Measurements from ENCODE around the gene LRRTM1.

LRRTM1 gene, protein sequence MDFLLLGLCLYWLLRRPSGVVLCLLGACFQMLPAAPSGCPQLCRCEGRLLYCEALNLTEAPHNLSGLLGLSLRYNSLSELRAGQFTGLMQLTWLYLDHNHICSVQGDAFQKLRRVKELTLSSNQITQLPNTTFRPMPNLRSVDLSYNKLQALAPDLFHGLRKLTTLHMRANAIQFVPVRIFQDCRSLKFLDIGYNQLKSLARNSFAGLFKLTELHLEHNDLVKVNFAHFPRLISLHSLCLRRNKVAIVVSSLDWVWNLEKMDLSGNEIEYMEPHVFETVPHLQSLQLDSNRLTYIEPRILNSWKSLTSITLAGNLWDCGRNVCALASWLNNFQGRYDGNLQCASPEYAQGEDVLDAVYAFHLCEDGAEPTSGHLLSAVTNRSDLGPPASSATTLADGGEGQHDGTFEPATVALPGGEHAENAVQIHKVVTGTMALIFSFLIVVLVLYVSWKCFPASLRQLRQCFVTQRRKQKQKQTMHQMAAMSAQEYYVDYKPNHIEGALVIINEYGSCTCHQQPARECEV

DNA sequence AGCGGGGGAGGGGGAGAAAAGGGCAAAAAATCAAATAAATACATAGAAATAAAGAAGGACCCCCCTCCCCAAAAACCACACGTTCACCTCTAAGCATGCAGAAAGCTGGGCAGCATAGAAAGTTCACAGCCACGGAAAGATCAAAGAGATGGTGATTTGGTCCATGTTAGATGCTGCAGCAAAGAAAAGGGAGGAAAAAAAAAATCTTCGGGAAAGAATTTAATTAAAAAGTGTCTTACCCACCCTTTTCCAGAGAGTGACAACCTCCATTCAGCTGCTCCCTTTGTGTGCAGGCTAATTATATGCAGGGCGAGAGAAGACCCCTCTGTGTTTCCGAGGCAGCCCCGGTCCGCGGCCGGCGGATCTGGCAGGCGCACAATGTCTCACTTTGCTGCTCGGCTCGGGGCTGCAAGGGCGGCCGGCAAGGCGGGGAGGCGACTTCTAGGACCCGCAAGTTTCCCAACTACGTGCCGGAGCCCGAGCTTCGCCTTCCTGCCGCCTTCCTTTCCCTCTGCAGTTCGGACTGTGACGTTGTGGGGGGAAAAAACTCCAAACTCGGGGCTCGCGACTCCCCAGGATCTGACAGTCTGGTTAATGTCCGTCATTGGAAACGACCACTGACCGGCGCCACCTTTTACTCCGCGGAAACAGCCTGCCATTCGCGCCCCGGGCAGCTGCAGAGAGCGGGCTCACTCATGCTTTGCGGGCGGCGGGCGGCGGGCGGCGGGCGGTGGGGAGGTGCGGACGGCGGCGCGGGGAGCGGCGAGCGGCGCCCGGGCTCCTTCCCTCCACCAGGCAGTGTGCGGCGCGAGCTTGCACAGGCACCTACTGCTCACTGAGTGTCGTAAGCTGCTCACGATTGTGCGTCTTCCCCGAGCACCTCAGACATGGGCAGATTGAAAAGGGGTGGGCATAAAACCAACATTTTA is at the start of gene LRRTM1:
Gene LRRTM1, minus strand, starts transcription at position 844 of the 929 bp plus-strand sequence. CDS start 933 bp downstream, outside the sequence.
- Histone ChIP-seq H3K36me3 (ENCODE audit: insufficient read depth, insufficient read length, low read length) (no peaks in the 10 kb centered on the region), H3K27me3 (ENCODE audit: insufficient read depth, insufficient read length) (peaks cover 38% of the 10 kb centered on the region), H3K4me3 (ENCODE audit: insufficient read length, low read depth) (peak within 1 kb of the TSS; percentile 58), H3K9ac (ENCODE audit: insufficient read length, low read depth) (peak within 1 kb of the TSS; percentile 82), H3K9me3 (ENCODE audit: insufficient read depth, low read length) (no peaks in the 10 kb centered on the region), H3K4me1 (ENCODE audit: insufficient read depth, insufficient read length) (no peaks in the 10 kb centered on the region)
- TF ChIP-seq YY1 (IDR thresholded peaks at IDR 0.05; ENCODE audit: insufficient read depth, insufficient read length), result no peak
- TF ChIP-seq ZNF274 (IDR thresholded peaks at IDR 0.05; ENCODE audit: low read depth, low read length), result no peak
- TF ChIP-seq SUZ12 (IDR thresholded peaks at IDR 0.05; ENCODE audit: extremely low read depth, insufficient read depth, insufficient read length), result no peak
- no peak for DNase-seq (ENCODE audit: low read depth, low spot score)

DNA sequence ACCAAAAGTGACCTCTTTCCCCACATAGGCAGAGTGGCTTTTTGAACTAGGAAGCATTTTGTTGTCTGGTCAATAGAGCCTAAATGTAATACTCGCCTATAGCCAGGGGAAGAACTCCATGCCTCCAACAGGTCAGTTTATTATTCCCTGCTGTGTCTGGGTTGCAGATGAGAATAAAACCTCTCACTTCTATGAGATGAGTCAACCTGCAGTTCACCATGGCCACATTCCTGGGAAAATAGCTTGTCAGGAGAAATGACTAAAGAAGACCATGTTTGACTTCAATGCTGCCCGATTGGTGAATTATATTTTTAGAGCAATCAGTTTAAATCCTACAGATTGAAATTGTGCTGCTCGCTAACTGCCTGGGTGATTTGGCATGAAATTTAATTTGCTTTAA is 46.7 kb upstream of the LRRTM1 start:
- Histone ChIP-seq H3K9me3 (ENCODE audit: insufficient read depth, low read length) (no peaks in the 10 kb centered on the region), H3K36me3 (ENCODE audit: insufficient read depth, insufficient read length, low read length) (no peaks in the 10 kb centered on the region), H3K4me3 (ENCODE audit: insufficient read length, low read depth) (no peak overlapping the region), H3K4me1 (ENCODE audit: insufficient read depth, insufficient read length) (no peaks in the 10 kb centered on the region), H3K27me3 (ENCODE audit: insufficient read depth, insufficient read length) (no peaks in the 10 kb centered on the region), H3K9ac (ENCODE audit: insufficient read length, low read depth) (no peak overlapping the region)
- TF ChIP-seq YY1 (IDR thresholded peaks at IDR 0.05; ENCODE audit: insufficient read depth, insufficient read length), result no peak
- TF ChIP-seq SUZ12 (IDR thresholded peaks at IDR 0.05; ENCODE audit: extremely low read depth, insufficient read depth, insufficient read length), result no peak
- no peak for TF ChIP-seq ZNF274 (IDR thresholded peaks at IDR 0.05; ENCODE audit: low read depth, low read length)
- no peak for DNase-seq (ENCODE audit: low read depth, low spot score)

DNA sequence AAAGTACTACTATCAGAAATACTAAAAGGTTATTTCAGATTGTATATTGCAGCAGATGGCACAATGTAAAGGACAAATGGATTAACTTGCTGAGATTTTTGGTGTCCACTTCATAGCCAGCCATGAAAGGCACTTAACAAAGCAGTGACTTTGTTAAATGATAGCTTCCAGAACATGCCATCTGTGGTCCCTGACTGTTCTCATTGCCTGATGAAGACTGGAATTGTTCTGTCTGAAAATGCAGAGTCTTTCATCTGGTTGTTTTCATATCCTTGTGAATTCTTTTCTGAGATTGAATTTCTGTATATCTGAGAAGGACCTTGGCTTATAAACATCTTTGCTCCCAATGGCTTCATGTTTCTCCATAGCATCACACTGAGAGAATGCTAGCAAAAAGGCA is 44.4 kb upstream of the LRRTM1 start:
- no peak for DNase-seq (ENCODE audit: low read depth, low spot score)
- no peak for TF ChIP-seq YY1 (IDR thresholded peaks at IDR 0.05; ENCODE audit: insufficient read depth, insufficient read length)
- H3K4me3 ChIP-seq (ENCODE audit: insufficient read length, low read depth), result no peak overlapping the region
- no peaks in the 10 kb centered on the region for H3K36me3 ChIP-seq (ENCODE audit: insufficient read depth, insufficient read length, low read length)
- no peaks in the 10 kb centered on the region for H3K9me3 ChIP-seq (ENCODE audit: insufficient read depth, low read length)
- no peaks in the 10 kb centered on the region for H3K4me1 ChIP-seq (ENCODE audit: insufficient read depth, insufficient read length)
- no peak overlapping the region for H3K9ac ChIP-seq (ENCODE audit: insufficient read length, low read depth)
- H3K27me3 ChIP-seq (ENCODE audit: insufficient read depth, insufficient read length), result no peaks in the 10 kb centered on the region

DNA sequence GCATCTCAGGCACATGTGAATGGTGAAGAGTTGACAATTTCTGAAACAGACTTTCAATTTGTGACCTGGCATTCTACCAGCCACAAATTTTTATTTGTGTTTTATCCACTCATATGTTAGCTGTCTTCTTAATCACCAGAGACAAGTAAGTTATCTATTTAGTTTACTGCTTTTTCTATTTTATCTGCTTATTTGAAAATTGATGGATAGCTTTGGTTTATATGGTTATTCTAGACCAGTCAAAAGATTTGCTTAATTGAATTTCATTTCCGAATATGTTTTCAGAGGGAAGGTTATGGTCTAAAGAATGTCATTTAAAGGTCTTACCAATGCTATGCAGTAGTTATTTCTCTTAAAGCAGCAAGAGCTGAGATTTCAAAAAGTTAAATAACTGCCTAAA is 43.5 kb upstream of the LRRTM1 start:
- Histone ChIP-seq H3K9me3 (ENCODE audit: insufficient read depth, low read length) (no peaks in the 10 kb centered on the region), H3K4me3 (ENCODE audit: insufficient read length, low read depth) (no peak overlapping the region), H3K27me3 (ENCODE audit: insufficient read depth, insufficient read length) (no peaks in the 10 kb centered on the region), H3K36me3 (ENCODE audit: insufficient read depth, insufficient read length, low read length) (no peaks in the 10 kb centered on the region), H3K4me1 (ENCODE audit: insufficient read depth, insufficient read length) (no peaks in the 10 kb centered on the region), H3K9ac (ENCODE audit: insufficient read length, low read depth) (no peak overlapping the region)
- DNase-seq (ENCODE audit: low read depth, low spot score), result no peak
- TF ChIP-seq SUZ12 (IDR thresholded peaks at IDR 0.05; ENCODE audit: extremely low read depth, insufficient read depth, insufficient read length) (no peak), ZNF274 (IDR thresholded peaks at IDR 0.05; ENCODE audit: low read depth, low read length) (no peak), YY1 (IDR thresholded peaks at IDR 0.05; ENCODE audit: insufficient read depth, insufficient read length) (no peak)

DNA sequence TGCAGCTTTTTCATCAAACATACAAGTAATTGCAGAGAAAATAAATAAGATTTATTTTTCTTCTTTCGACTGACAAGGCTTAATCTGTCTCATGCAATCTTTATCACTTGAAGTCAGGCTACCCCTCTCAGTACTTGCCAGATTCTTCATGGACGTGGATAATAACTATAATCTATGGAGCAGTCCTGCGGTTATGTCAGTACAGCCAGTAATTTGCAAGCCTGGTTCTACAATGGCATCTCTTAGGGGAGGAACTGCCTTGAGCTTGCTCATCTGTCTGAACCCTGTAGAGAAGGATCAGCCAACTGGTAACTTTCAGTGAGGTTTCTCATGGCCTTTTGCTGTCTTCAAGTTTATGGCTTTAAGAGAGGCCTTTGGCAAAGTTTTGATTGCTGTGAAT is 35.5 kb upstream of the LRRTM1 start:
- Histone ChIP-seq H3K9me3 (ENCODE audit: insufficient read depth, low read length) (no peaks in the 10 kb centered on the region), H3K36me3 (ENCODE audit: insufficient read depth, insufficient read length, low read length) (no peaks in the 10 kb centered on the region), H3K4me1 (ENCODE audit: insufficient read depth, insufficient read length) (no peaks in the 10 kb centered on the region), H3K27me3 (ENCODE audit: insufficient read depth, insufficient read length) (no peaks in the 10 kb centered on the region), H3K4me3 (ENCODE audit: insufficient read length, low read depth) (no peak overlapping the region), H3K9ac (ENCODE audit: insufficient read length, low read depth) (no peak overlapping the region)
- TF ChIP-seq ZNF274 (IDR thresholded peaks at IDR 0.05; ENCODE audit: low read depth, low read length) (no peak), YY1 (IDR thresholded peaks at IDR 0.05; ENCODE audit: insufficient read depth, insufficient read length) (no peak), SUZ12 (IDR thresholded peaks at IDR 0.05; ENCODE audit: extremely low read depth, insufficient read depth, insufficient read length) (no peak)
- no peak for DNase-seq (ENCODE audit: low read depth, low spot score)

DNA sequence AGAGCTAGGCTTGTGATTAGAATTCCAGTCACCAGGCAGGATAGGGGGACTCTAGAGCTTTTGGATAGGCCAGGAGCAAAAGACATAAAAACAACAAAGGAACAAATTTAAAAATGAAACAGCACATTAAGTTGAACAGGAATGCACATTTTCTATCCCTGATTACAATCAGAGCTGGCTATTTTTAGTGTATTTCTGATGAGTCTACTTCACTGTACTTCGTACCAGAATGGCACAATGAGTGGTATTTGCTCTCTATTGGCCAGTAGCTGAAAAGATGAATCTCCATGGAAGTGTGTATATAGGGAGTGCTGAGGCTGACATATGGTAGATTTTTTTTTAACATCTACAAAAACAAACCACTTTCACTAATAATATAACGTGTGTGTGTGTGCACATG is 34.2 kb upstream of the LRRTM1 start:
- no peak for DNase-seq (ENCODE audit: low read depth, low spot score)
- H3K9ac ChIP-seq (ENCODE audit: insufficient read length, low read depth), result no peak overlapping the region
- H3K4me3 ChIP-seq (ENCODE audit: insufficient read length, low read depth), result no peak overlapping the region
- H3K36me3 ChIP-seq (ENCODE audit: insufficient read depth, insufficient read length, low read length), result no peaks in the 10 kb centered on the region
- H3K9me3 ChIP-seq (ENCODE audit: insufficient read depth, low read length), result no peaks in the 10 kb centered on the region
- H3K4me1 ChIP-seq (ENCODE audit: insufficient read depth, insufficient read length), result no peaks in the 10 kb centered on the region
- no peak for TF ChIP-seq YY1 (IDR thresholded peaks at IDR 0.05; ENCODE audit: insufficient read depth, insufficient read length)
- no peak for TF ChIP-seq SUZ12 (IDR thresholded peaks at IDR 0.05; ENCODE audit: extremely low read depth, insufficient read depth, insufficient read length)
- no peak for TF ChIP-seq ZNF274 (IDR thresholded peaks at IDR 0.05; ENCODE audit: low read depth, low read length)
- no peaks in the 10 kb centered on the region for H3K27me3 ChIP-seq (ENCODE audit: insufficient read depth, insufficient read length)

DNA sequence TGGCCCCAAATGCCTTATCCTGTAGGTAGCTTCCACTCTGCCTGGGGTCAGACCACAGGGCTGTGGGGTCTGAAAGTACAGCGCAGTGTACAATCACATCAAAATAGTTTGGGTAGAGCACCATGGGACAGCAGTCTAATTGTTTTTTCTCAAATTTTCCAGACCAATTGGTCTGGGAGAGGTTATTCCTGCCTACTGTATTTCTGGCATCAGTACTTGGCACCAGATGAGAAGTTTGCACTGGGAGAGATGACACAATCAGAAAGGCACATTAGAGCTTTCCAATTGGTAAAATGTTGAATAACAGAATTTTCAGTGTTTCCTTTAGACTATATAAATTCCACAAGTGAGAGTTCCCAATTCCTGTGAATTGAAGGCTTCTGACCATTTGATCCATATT is 30.9 kb upstream of the LRRTM1 start:
- H3K9ac ChIP-seq (ENCODE audit: insufficient read length, low read depth), result no peak overlapping the region
- H3K27me3 ChIP-seq (ENCODE audit: insufficient read depth, insufficient read length), result no peaks in the 10 kb centered on the region
- no peak overlapping the region for H3K4me3 ChIP-seq (ENCODE audit: insufficient read length, low read depth)
- H3K9me3 ChIP-seq (ENCODE audit: insufficient read depth, low read length), result no peaks in the 10 kb centered on the region
- no peaks in the 10 kb centered on the region for H3K4me1 ChIP-seq (ENCODE audit: insufficient read depth, insufficient read length)
- no peak for DNase-seq (ENCODE audit: low read depth, low spot score)
- TF ChIP-seq YY1 (IDR thresholded peaks at IDR 0.05; ENCODE audit: insufficient read depth, insufficient read length), result no peak
- no peak for TF ChIP-seq ZNF274 (IDR thresholded peaks at IDR 0.05; ENCODE audit: low read depth, low read length)
- no peak for TF ChIP-seq SUZ12 (IDR thresholded peaks at IDR 0.05; ENCODE audit: extremely low read depth, insufficient read depth, insufficient read length)
- H3K36me3 ChIP-seq (ENCODE audit: insufficient read depth, insufficient read length, low read length), result no peaks in the 10 kb centered on the region
